ENCODE data around the gene DTYMK. TPM values are rescaled to one million over a fixed set of nuclear protein-coding genes. Genes with fewer than 3 reads are reported as not detected.

Gene DTYMK
- total and polyA plus RNA-seq, 10 of the 15 experiments (the other 5 are each of a cell fraction or from before 2014, with no cell fraction given), result 7.0 to 220 (median 59.3) TPM

- TF ChIP-seq BHLHE40 (IDR thresholded peaks at IDR 0.05; ENCODE audit: borderline replicate concordance in 1 of 2, low read depth in 2 of 2, low read length in 1 of 2), result peak; percentile 8 to 63; a peak in 2 of 4 replicates
- no peak for TF ChIP-seq MYB (IDR thresholded peaks at IDR 0.05; ENCODE audit: borderline replicate concordance, low read depth, low read length)
- no peak for TF ChIP-seq BRCA1 (IDR thresholded peaks at IDR 0.05; ENCODE audit: low read depth, low read length)
- TF ChIP-seq JUND (IDR thresholded peaks at IDR 0.05; ENCODE audit: low read depth, low read length), result no peak
- peak; percentile 86 for TF ChIP-seq TCF12 (IDR thresholded peaks at IDR 0.05; ENCODE audit: low read depth, low read length)
- no peak for TF ChIP-seq RAD21 (IDR thresholded peaks at IDR 0.05; ENCODE audit: insufficient read depth, low read depth, low read length)
- TF ChIP-seq ZNF207 (IDR thresholded peaks at IDR 0.05; ENCODE audit: borderline replicate concordance), result peak; percentile 86
- TF ChIP-seq E4F1 (IDR thresholded peaks at IDR 0.05; ENCODE audit: borderline replicate concordance, partially characterized antibody), result no peak
- TF ChIP-seq NKRF (conservative IDR thresholded peaks at IDR 0.05), result peak; percentile 78
- TF ChIP-seq BCL11A (IDR thresholded peaks at IDR 0.05; ENCODE audit: low read depth, low read length), result no peak
- TF ChIP-seq NFYA (IDR thresholded peaks at IDR 0.05; ENCODE audit: borderline replicate concordance, low read depth, low read length), result no peak
- no peak for TF ChIP-seq E2F4 (IDR thresholded peaks at IDR 0.05; ENCODE audit: low read depth, low read length)
- TF ChIP-seq SMAD5 (IDR thresholded peaks at IDR 0.05; ENCODE audit: low read depth), result no peak
- TF ChIP-seq ATF7 (IDR thresholded peaks at IDR 0.05; ENCODE audit: low read depth), result no peak
- no peak for TF ChIP-seq ZNF622 (IDR thresholded peaks at IDR 0.05)
- no peak for TF ChIP-seq ZBTB11 (CRISPR knock-in tag; IDR thresholded peaks at IDR 0.05)
- TF ChIP-seq IRF4 (IDR thresholded peaks at IDR 0.05; ENCODE audit: low read depth, low read length), result no peak
- TF ChIP-seq CEBPB (IDR thresholded peaks at IDR 0.05; ENCODE audit: borderline replicate concordance in 1 of 2, low read depth in 2 of 2, low read length in 2 of 2), result no peak
- TF ChIP-seq RB1 (IDR thresholded peaks at IDR 0.05; ENCODE audit: borderline replicate concordance), result peak; percentile 30; the same call in 1 of the 2 replicates
- TF ChIP-seq NRF1 (conservative IDR thresholded peaks at IDR 0.05; ENCODE audit: low read depth, low read length), result no peak
- no peak for TF ChIP-seq ASH2L (IDR thresholded peaks at IDR 0.05; ENCODE audit: borderline replicate concordance, low read depth)
Observed at GRCh38 chr2:241702155-241703031, 15.8 kb upstream of the DTYMK start (continued).

All from GM12878 (cell line).